ENCODE results near the gene CUEDC1.

DNA sequence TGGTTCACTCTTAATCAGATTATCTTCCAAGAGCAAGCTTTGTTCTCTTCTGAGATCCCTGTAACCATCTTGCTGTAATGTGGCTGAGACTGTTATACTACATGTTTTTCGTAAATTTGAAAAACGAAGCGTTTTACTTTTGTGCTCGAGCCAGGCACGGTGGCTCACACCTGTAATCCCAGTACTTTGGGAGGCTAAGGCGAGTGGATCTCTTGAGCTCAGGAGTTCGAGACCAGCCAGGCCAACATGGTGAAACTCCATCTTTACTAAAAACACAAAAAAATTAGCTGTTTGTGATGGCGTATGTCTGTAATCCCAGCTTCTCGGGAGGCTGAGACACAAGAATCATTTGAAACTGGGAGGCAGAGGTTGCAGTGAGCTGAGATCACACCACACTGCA lies 7.8 kb downstream of the CUEDC1 start:
- no peak for TF ChIP-seq EZH2 (IDR thresholded peaks at IDR 0.05)
- no peak for TF ChIP-seq POLR2AphosphoS5 (IDR thresholded peaks at IDR 0.05; ENCODE audit: borderline replicate concordance, low read depth, low read length)
